Myocyte (in vitro differentiated cells): ENCODE measurements around the gene NDUFV3. TPM values are rescaled to one million over a fixed set of nuclear protein-coding genes. Genes with fewer than 3 reads are reported as not detected.
"Not testable (repeated sequence)": the region's sequence is repeated elsewhere in the genome, so short reads cannot be mapped to it uniquely, and the experiment has no call there.

Experiments
- DNase-seq: peaks from one replicate; pipeline ENCODE4 v3.0.0-alpha.2; 2012; ENCODE audit warnings: low read depth
- polyA plus RNA-seq: library from polyadenylated mRNA; unstranded; fragments of >200 nt; gene quantifications from one replicate; pipeline ENCODE4 v1.2.1, GENCODE V29; 2012; ENCODE audit warnings: missing spikeins
- total RNA-seq: library from RNA; depleted of rRNA; stranded (reverse); fragments of >200 nt; gene quantifications from 2 replicates; pipeline ENCODE4 v1.2.3, GENCODE V29; 2014

Gene NDUFV3
- 40.7 and 44.0 TPM in 2 replicates for total RNA-seq
- 40.6 TPM for polyA plus RNA-seq

GRCh38 chr21:42892931-42893755, at the start of gene NDUFV3:
NDUFV3 (plus strand) TSS chr21:42893309; CDS start chr21:42893334, 25 bp downstream.
- DNase-seq = peak; percentile 99

GRCh38 chr21:42844411-42845113, 48.5 kb upstream of the NDUFV3 start:
- DNase-seq = no peak

DNA sequence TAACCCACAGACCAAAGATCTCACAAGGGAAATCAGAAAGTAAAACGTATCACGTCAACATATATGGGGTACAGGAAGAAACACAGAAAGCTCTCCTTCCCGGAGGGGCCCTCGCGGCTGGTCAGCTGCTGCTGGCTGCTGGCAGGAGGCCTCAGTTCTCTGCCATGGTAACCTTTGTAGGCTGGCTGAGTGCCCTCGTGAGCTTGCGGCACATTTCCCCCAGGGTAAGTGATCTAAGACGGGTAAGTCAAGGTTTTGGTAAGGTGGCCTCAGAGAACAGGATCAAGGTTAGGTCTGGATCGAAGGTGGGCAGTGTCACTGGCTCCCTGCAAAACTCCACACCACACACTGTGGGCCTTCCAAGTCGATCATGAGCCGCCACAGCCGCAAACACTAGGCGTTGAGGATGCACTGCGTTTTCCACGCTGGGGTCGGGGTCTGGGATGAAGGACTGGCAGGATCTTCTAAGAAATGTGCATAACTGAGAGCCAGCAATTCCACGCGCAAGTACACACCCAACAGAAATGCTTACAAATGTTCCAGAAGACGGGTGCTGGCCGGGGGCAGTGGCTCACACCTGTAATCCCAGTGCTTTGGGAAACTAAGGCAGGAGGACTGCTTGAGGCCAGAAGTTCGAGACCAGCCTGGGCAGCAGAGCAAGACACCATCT, 47.7 kb upstream of the NDUFV3 start:
- DNase-seq = peak; percentile 10

GRCh38 chr21:42846221-42846620, 46.9 kb upstream of the NDUFV3 start:
- DNase-seq = no peak

DNA sequence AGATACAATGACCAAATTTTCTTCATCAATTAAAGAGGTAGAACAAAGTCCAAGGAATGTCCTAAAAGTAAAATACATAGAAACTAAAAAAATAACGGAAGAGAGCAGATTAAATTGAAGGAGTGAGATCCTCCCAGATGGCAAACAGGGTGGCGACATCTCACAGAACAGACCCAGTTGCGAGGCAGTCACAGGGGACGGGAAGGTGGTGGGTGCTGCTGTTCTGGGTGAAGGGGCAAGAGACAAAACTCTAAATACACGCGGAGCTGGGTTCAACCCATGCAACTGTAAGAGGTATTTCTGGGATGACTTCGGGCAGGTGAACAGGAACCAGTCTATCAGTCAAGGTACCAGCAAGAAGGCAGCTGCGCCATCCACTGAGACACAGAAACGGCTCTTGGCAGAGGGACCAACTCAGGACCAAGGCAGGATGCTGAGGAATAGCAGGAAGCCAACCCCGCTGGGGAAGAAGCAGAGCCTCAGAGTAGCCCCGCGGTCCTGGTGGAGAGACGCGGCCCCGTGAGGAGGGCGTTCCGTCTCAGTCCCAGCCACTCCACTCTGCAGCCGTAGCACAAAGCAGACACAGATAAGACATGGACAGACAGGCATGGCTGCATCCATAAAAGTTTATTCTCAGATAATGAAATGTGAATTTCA, 45.9 kb upstream of the NDUFV3 start:
- DNase-seq = no peak

GRCh38 chr21:42847726-42848125, 45.4 kb upstream of the NDUFV3 start:
- no peak for DNase-seq

GRCh38 chr21:42848144-42848931, 44.8 kb upstream of the NDUFV3 start:
- not testable (repeated sequence) for DNase-seq

DNA sequence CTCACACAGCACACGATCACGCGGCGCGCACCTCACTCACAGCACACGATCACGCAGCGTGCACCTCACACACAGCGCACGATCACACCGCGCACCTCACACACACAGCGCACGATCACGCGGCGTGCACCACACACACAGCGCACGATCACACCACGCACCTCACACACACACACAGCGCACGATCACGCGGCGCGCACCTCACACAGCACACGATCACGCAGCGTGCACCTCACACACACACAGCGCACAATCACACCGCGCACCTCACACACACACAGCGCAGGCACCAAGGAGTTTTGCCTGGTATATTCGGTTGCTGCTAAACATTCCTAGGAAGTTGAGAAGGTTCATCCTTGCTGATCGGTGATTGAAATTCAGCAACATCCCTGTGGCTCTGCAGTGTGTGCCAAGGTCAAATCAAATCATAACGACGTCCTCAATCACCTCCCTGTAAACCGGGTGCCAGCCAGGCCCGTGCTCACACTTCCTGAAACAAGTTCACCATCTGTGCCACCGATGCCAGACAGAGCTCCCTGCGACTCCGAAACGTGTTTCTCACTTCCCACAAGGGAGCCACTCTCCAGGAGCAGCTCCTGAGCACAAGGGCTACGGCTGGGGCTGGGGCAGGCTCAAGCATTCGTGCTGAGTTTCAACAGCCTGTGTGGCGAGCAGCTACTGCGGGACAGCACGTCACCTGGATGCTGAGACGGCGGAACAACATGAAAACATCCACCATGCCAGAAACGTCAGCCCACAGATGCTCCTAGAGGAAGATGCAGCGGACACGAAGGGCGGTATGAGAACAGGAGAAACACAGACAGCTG, 44.0 kb upstream of the NDUFV3 start:
- no peak for DNase-seq

GRCh38 chr21:42849759-42850412, 43.2 kb upstream of the NDUFV3 start:
- no peak for DNase-seq

GRCh38 chr21:42850463-42850862, 42.6 kb upstream of the NDUFV3 start:
- no peak for DNase-seq

DNA sequence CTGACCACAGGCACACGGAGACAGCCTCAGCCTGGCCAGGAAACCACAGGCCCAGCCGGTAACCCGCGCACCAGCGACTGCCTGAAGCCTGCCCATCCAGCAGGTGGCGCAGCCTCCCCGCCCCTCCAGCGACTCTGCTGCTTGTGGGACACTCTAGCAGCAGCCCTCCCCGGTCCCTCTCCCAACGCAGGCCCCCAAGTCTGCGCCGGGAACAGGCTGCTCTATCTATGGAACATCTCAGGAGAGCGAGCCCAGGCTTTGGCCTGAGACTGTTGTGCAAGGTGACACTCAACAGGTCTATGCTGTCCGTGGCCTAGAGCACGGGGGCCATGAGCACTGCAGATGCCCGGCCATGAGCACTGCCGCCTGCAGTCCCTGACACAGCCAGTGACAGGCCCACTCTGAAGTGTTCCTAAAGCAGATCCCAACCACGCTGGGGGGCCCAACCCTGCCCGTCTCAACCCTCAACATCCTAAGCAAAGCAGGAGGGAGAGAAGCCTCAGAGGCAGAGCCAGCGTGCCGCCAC, 42.2 kb upstream of the NDUFV3 start:
- DNase-seq = no peak

GRCh38 chr21:42851812-42852665, 41.1 kb upstream of the NDUFV3 start:
- no peak for DNase-seq

DNA sequence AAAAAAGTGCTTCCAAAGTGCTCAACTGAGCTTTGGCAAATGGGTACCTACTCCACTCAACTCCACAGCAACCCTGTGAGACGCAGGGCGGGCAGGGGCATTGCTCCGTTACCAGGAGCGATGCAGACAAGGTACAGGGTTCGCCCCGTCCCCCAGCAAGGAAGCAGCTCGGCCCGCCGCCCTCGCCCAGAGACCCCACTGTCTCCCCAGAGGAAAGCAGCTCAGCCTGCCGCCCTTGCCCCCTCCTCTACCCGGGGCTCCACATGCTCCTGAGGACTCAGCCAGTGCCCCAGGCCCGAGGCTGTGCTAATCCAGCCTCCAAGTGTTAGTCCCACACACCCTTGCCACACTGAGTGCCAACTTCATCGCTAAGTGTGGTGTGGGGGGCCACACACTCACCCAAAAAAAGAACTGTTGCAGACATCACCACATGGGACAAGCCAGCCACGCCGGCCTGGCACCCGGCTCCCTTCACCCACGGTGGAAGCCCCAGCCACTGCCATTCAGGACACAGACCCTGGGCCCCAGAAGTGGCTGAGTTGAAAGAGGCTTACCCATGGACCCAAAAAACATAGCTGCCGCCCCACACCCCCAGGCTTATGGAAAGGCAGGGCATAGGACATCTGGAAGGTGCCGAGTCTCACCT, 40.1 kb upstream of the NDUFV3 start:
- DNase-seq = no peak

DNA sequence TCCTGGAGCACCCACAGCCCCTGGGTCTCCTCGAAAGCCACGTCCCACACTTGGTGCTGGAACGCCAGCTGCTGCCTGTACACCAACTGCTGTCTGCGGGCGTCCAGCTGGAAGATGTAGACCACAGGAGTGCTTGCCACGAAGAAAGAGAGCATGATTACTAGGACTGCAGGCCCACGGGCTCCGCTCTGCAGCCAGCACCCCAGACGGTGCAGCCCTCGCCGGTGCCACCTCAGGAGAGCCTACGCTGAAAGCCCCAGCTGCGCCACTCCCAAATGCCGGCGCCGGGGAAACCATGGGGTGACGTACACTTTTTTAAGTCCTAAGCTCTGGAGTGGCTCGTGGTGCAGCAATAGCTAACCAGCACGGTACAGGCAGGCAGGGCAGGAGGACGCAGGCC, 39.5 kb upstream of the NDUFV3 start:
- peak; percentile 16 for DNase-seq

DNA sequence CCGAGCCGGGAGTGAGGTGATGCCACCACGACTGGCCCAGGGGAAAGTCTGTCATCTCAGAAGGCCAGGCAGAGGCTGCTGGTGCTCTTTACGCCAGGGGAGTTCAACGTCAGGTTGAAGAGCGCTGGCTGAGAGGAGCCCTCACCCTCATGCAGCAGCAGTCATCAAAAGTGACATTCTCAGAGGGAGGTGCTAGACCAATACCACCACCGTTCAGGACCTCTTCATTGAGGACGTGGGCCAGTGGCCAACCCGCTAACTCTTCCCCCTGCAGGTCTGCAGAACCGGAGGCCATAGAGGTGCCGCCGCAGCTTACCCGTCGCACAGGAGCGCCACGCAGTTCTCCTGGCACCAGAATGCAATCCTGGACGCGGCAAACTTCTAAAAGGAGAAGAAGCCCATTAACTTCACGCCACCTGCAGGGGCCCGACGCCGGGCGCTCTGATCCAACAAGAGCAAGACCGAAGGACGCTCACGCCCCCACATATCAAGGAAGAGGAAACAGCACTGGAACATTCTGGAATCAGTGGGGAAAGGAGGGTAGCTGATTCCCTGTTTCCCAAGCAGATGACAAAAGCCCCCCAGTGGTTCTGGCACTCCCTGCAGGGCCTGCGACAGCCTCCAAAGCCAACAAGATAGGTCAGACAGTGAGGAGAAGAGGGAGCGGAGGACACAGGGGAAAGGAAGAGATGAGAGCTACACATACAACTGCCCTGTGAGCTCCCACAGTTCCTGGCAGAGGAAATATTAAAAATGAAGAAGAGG, 38.7 kb upstream of the NDUFV3 start:
- no peak for DNase-seq

DNA sequence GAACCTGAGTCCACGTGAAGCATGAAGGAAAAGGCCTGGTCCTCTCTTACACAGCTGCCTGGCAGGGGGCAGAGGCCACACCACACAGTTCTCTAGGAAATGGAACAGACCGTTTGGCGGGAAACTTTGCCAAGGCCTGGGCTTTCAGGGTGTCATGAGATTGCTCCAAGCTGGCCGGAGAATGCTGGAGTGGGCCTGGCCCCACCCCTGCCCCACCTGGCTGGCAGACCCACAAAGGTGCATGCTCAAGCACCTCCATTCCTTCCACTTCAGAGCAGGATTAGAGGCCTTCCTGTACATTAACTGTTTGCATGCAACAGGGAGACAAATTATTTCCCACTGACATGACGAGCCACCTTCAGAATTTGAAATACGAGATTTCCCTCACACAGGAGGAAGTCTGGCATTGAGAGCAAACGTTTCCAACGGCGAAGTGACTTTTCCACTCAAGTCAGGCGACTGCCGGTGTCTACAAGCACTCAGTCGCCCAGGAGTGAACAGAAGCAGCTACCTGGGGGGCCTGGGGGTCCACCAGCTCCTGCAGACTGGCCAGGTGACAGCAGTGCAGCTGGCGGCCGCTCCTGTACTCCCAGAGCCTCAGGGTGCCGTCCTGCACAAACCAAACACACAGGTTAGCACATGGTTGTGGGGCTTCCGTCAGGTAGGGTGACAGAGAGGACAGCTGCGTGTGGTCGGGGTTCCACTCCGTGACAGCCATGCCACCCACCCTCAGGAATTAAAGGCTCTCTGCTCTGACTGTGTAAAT, 37.8 kb upstream of the NDUFV3 start:
- DNase-seq = no peak
